H9 (cell line): ENCODE data around the gene C19orf25. TPM values are rescaled to one million over a fixed set of nuclear protein-coding genes. Genes with fewer than 3 reads are reported as not detected.

Experiments used
- DNase-seq: peaks from one replicate; pipeline ENCODE4 v3.0.0-alpha.2; 2017
- H2AFZ ChIP-seq: one replicate; pipeline ENCODE4 v1.6.1; 2013; ENCODE audit warnings: mild to moderate bottlenecking, low read length, control low read depth, moderate library complexity
- H2AK5ac ChIP-seq: 2 replicates; pipeline ENCODE4 v1.6.1; 2013; ENCODE audit warnings: low read length, control low read depth, mixed read lengths; ENCODE audit not compliant: insufficient read length
- H2BK120ac ChIP-seq: one replicate; pipeline ENCODE4 v1.6.1; 2013; ENCODE audit warnings: low read depth, mild to moderate bottlenecking, low read length, control low read depth, inconsistent platforms; ENCODE audit not compliant: poor library complexity, severe bottlenecking
- H2BK12ac ChIP-seq: 2 replicates; pipeline ENCODE4 v1.6.1; 2013; ENCODE audit warnings: low read length, control low read depth, mixed read lengths, low read depth; ENCODE audit not compliant: insufficient read length
- H2BK15ac ChIP-seq: 2 replicates; pipeline ENCODE4 v1.6.1; 2013; ENCODE audit warnings: low read depth, low read length, control low read depth
- H2BK20ac ChIP-seq: one replicate; pipeline ENCODE4 v1.6.1; 2013; ENCODE audit warnings: low read depth, mild to moderate bottlenecking, low read length, control low read depth, inconsistent platforms; ENCODE audit not compliant: poor library complexity, severe bottlenecking
- H2BK5ac ChIP-seq: 2 replicates; pipeline ENCODE4 v1.6.1; 2013; ENCODE audit warnings: low read length, control low read depth, mixed read lengths; ENCODE audit not compliant: insufficient read length
- H3K14ac ChIP-seq: 2 replicates; pipeline ENCODE4 v1.6.1; 2013; ENCODE audit warnings: low read length, control low read depth; ENCODE audit not compliant: insufficient read depth
- H3K18ac ChIP-seq: 2 replicates; pipeline ENCODE4 v1.6.1; 2013; ENCODE audit warnings: low read depth, mild to moderate bottlenecking, mixed read lengths, low read length, control low read depth; ENCODE audit not compliant: insufficient read length
- H3K23ac ChIP-seq: 2 replicates; pipeline ENCODE4 v1.6.1; 2013; ENCODE audit warnings: low read length, control low read depth, mixed read lengths, low read depth; ENCODE audit not compliant: insufficient read length
- H3K23me2 ChIP-seq: 2 replicates; pipeline ENCODE4 v1.6.1; 2013; ENCODE audit warnings: low read depth, mild to moderate bottlenecking, mixed read lengths, low read length, control low read depth; ENCODE audit not compliant: insufficient read length, poor library complexity, severe bottlenecking
- H3K27ac ChIP-seq: 2 replicates; pipeline ENCODE4 v1.5.1; 2013; ENCODE audit warnings: low read length, control low read depth, mixed read lengths, low read depth; ENCODE audit not compliant: insufficient read length
- H3K27me3 ChIP-seq: 2 replicates; pipeline ENCODE4 v1.6.1; 2013; ENCODE audit warnings: low read length, control low read depth, inconsistent platforms; ENCODE audit not compliant: insufficient read depth
- H3K4ac ChIP-seq: 2 replicates; pipeline ENCODE4 v1.6.1; 2013; ENCODE audit warnings: low read depth, mild to moderate bottlenecking, control low read depth, inconsistent platforms, low read length, moderate library complexity
- H3K4me1 ChIP-seq: 2 replicates; pipeline ENCODE4 v1.6.1; 2013; ENCODE audit warnings: low read length, control low read depth, inconsistent platforms; ENCODE audit not compliant: insufficient read depth
- H3K4me2 ChIP-seq: 2 replicates; pipeline ENCODE4 v1.6.1; 2013; ENCODE audit warnings: low read length, control low read depth, mixed read lengths; ENCODE audit not compliant: insufficient read length, insufficient read depth
- H3K56ac ChIP-seq: 2 replicates; pipeline ENCODE4 v1.6.1; 2013; ENCODE audit warnings: low read depth, mild to moderate bottlenecking, mixed read lengths, low read length, control low read depth; ENCODE audit not compliant: insufficient read length
- H3K79me1 ChIP-seq: 2 replicates; pipeline ENCODE4 v1.6.1; 2013; ENCODE audit warnings: low read depth, mild to moderate bottlenecking, moderate library complexity, low read length, control low read depth, inconsistent platforms; ENCODE audit not compliant: insufficient read depth, poor library complexity, severe bottlenecking
- H3K79me2 ChIP-seq: 2 replicates; pipeline ENCODE4 v1.6.1; 2013; ENCODE audit warnings: low read length, control low read depth, inconsistent platforms; ENCODE audit not compliant: insufficient read depth
- H3K9ac ChIP-seq: 2 replicates; pipeline ENCODE4 v1.6.1; 2013; ENCODE audit warnings: low read length, control low read depth, mixed read lengths; ENCODE audit not compliant: insufficient read length; ENCODE audit errors: extremely low read depth
- H3K9me3 ChIP-seq: one replicate; pipeline ENCODE4 v1.6.1; 2013; ENCODE audit warnings: low read depth, low read length, inconsistent platforms; ENCODE audit not compliant: control insufficient read depth
- H3T11ph ChIP-seq: one replicate; pipeline ENCODE4 v1.6.1; 2013; ENCODE audit warnings: mild to moderate bottlenecking, low read length, control low read depth, inconsistent platforms
- H4K20me1 ChIP-seq: one replicate; pipeline ENCODE4 v1.6.1; 2013; ENCODE audit not compliant: control insufficient read depth, insufficient read length, insufficient read depth
- H4K5ac ChIP-seq: 2 replicates; pipeline ENCODE4 v1.6.1; 2013; ENCODE audit warnings: low read depth, mild to moderate bottlenecking, mixed read lengths, low read length, control low read depth; ENCODE audit not compliant: insufficient read length
- H4K8ac ChIP-seq: replicated peaks from 2 replicates; pipeline ENCODE4 v1.6.1; 2013; ENCODE audit warnings: low read length, control low read depth, mixed read lengths, low read depth; ENCODE audit not compliant: insufficient read length
- H4K91ac ChIP-seq: 2 replicates; pipeline ENCODE4 v1.6.1; 2013; ENCODE audit warnings: low read depth, mild to moderate bottlenecking, moderate library complexity, mixed read lengths, low read length, control low read depth; ENCODE audit not compliant: insufficient read length
- H3K27ac Mint-ChIP-seq, 3 experiments: 2 replicates in 2 of 3; 3 replicates in 1 of 3; pipeline ENCODE4 v1.8.0; 2020 to 2021; ENCODE audit warnings: mixed read lengths in 3 of 3, mild to moderate bottlenecking in 1 of 3, moderate library complexity in 1 of 3
- H3K27me3 Mint-ChIP-seq: 2 replicates; pipeline ENCODE4 v1.8.0; 2021; ENCODE audit warnings: low read depth, mild to moderate bottlenecking, moderate library complexity, mixed read lengths
- H3K36me3 Mint-ChIP-seq, 3 experiments: 2 replicates in 2 of 3; 3 replicates in 1 of 3; pipeline ENCODE4 v1.8.0; 2020 to 2021; ENCODE audit warnings: low read depth in 3 of 3, mixed read lengths in 3 of 3; ENCODE audit not compliant: insufficient read depth in 1 of 3
- H3K4me1 Mint-ChIP-seq, 2 experiments: 2 replicates each; pipeline ENCODE4 v1.8.0; 2020; ENCODE audit warnings: mixed read lengths in 2 of 2
- H3K4me3 Mint-ChIP-seq, 2 experiments: 2 replicates in 1 of 2; 3 replicates in 1 of 2; pipeline ENCODE4 v1.8.0; 2020 to 2021; ENCODE audit warnings: mild to moderate bottlenecking in 2 of 2, mixed read lengths in 2 of 2, moderate library complexity in 1 of 2
- H3K9me3 Mint-ChIP-seq, 2 experiments: 2 replicates in 1 of 2; 3 replicates in 1 of 2; pipeline ENCODE4 v1.8.0; 2020; ENCODE audit warnings: mild to moderate bottlenecking in 2 of 2, mixed read lengths in 2 of 2, moderate library complexity in 1 of 2
- CTCF ChIP-seq: fragments of 200-600 bp; sonication (generic); conservative IDR thresholded peaks from 3 replicates; pipeline ENCODE4 v1.8.0; 2021; ENCODE audit warnings: antibody characterized with exemption, mild to moderate bottlenecking
- WGBS: extraction: QIAGEN DNeasy Blood & Tissue Kit; methylation state at CpG from one replicate; pipeline ENCODE4 v1.1.7; 2013; ENCODE audit warnings: missing lambda C conversion rate, low lambda C conversion rate, mixed read lengths; ENCODE audit not compliant: insufficient read length; ENCODE audit errors: extremely low coverage; 5-methylcytosine and 5-hydroxymethylcytosine counted together
- total RNA-seq: library from RNA; stranded (reverse); gene quantifications from 2 replicates; pipeline ENCODE4 v1.2.1, GENCODE V29; 2021

C19orf25 gene
- total RNA-seq, 1 experiment from 2014 or later, result 36.8 TPM

GRCh38 chr19:1438035-1438932, 40.7 kb downstream of the C19orf25 start, which contains the start of gene RPS15:
Gene RPS15 (plus strand): TSS chr19:1438396. CDS start chr19:1438426, 30 bp downstream.
- H3K36me3 Mint-ChIP-seq, result peaks cover 32 to 58% (median 49%) of the 10 kb centered on the region in 3 experiments
- DNase-seq, result peak; percentile 95
- no CpG with 5 or more reads among the region's 100 CpGs for WGBS

More at GRCh38 chr19:1438035-1438932, 40.7 kb downstream of the C19orf25 start, which contains the start of gene RPS15:
- no peak within 1 kb of the TSS for H2BK120ac ChIP-seq
- no peak within 1 kb of the TSS for H4K5ac ChIP-seq
- H3K18ac ChIP-seq, result peak within 1 kb of the TSS; percentile 80
- no peaks in the 10 kb centered on the region for H4K20me1 ChIP-seq
- no peak within 1 kb of the TSS for H3T11ph ChIP-seq
- H3K9me3 Mint-ChIP-seq, result no peaks in the 10 kb centered on the region
- no peaks in the 10 kb centered on the region for H3K9me3 ChIP-seq
- no peaks in the 10 kb centered on the region; the same call in 1 of the 2 replicates for H3K27me3 Mint-ChIP-seq
- H3K27ac Mint-ChIP-seq, result peak within 1 kb of the TSS; percentile 99 to 100 (median 100)
- H2BK5ac ChIP-seq, result peak within 1 kb of the TSS; percentile 14
- peak within 1 kb of the TSS; percentile 43; the same call in 1 of the 2 replicates for H3K4ac ChIP-seq
- H4K8ac ChIP-seq, result no peak within 1 kb of the TSS
- H3K23me2 ChIP-seq, result peaks cover 5% of the 10 kb centered on the region
- H3K4me1 Mint-ChIP-seq, result peaks cover 0 to 20% of the 10 kb centered on the region in 2 experiments
- peak within 1 kb of the TSS; percentile 64 for H3K4me2 ChIP-seq
- H2BK15ac ChIP-seq, result no peak within 1 kb of the TSS
- no peak within 1 kb of the TSS for H2BK20ac ChIP-seq
- H2AFZ ChIP-seq, result no peak within 1 kb of the TSS
- H3K4me3 Mint-ChIP-seq, result peak within 1 kb of the TSS; percentile 96 to 98
- no peak within 1 kb of the TSS for H2BK12ac ChIP-seq
- TF ChIP-seq CTCF, result peak; percentile 95
- H3K4me1 ChIP-seq, result no peaks in the 10 kb centered on the region
- peak within 1 kb of the TSS; percentile 78 for H4K91ac ChIP-seq
- H3K27ac ChIP-seq, result no peak within 1 kb of the TSS
- no peak within 1 kb of the TSS for H3K23ac ChIP-seq
- H3K79me2 ChIP-seq, result peaks cover 11% of the 10 kb centered on the region; the same call in 1 of the 2 replicates
- no peaks in the 10 kb centered on the region for H3K27me3 ChIP-seq
- H3K79me1 ChIP-seq, result peaks cover 12% of the 10 kb centered on the region
- H3K9ac ChIP-seq, result peak within 1 kb of the TSS; percentile 97
- H2AK5ac ChIP-seq, result no peak within 1 kb of the TSS
- peak within 1 kb of the TSS; percentile 97 for H3K14ac ChIP-seq
- H3K56ac ChIP-seq, result no peak within 1 kb of the TSS
